ENCODE results near the gene FTO. TPM values are rescaled to one million over a fixed set of nuclear protein-coding genes. Genes with fewer than 3 reads are reported as not detected.

The FTO gene
- total RNA-seq, 1 donor from 2014 or later: 98.6 TPM

- H3K27me3 ChIP-seq (ENCODE audit: low read depth): no peaks in the 10 kb centered on the region
- H3K4me1 ChIP-seq: no peaks in the 10 kb centered on the region
- DNase-seq: no peak
- H3K36me3 ChIP-seq: no peaks in the 10 kb centered on the region
- H3K4me3 ChIP-seq: no peak overlapping the region
- ATAC-seq: no peak
- H3K27ac ChIP-seq: no peak overlapping the region
- intact Hi-C loops (cut with DNase I): no loop called here
- H3K9me3 ChIP-seq: peaks cover 5% of the 10 kb centered on the region
- TF ChIP-seq, protein P1, sequence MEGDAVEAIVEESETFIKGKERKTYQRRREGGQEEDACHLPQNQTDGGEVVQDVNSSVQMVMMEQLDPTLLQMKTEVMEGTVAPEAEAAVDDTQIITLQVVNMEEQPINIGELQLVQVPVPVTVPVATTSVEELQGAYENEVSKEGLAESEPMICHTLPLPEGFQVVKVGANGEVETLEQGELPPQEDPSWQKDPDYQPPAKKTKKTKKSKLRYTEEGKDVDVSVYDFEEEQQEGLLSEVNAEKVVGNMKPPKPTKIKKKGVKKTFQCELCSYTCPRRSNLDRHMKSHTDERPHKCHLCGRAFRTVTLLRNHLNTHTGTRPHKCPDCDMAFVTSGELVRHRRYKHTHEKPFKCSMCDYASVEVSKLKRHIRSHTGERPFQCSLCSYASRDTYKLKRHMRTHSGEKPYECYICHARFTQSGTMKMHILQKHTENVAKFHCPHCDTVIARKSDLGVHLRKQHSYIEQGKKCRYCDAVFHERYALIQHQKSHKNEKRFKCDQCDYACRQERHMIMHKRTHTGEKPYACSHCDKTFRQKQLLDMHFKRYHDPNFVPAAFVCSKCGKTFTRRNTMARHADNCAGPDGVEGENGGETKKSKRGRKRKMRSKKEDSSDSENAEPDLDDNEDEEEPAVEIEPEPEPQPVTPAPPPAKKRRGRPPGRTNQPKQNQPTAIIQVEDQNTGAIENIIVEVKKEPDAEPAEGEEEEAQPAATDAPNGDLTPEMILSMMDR (IDR thresholded peaks at IDR 0.05): no peak
Observed at GRCh38 chr16:54094641-54095040, 390.7 kb downstream of the FTO start.

- Histone ChIP-seq H3K4me3 (no peak overlapping the region), H3K27me3 (ENCODE audit: low read depth) (no peaks in the 10 kb centered on the region), H3K4me1 (no peaks in the 10 kb centered on the region), H3K9me3 (peaks cover 5% of the 10 kb centered on the region), H3K36me3 (no peaks in the 10 kb centered on the region), H3K27ac (no peak overlapping the region)
- no peak for ATAC-seq
- intact Hi-C loops (cut with DNase I): no loop called here
- DNase-seq: no peak
- TF ChIP-seq, protein P1 (IDR thresholded peaks at IDR 0.05): no peak
Observed at GRCh38 chr16:54096607-54097006, 392.7 kb downstream of the FTO start.

GRCh38 chr16:54097774-54098173, 393.8 kb downstream of the FTO start:
- Histone ChIP-seq H3K27ac (no peak overlapping the region), H3K27me3 (ENCODE audit: low read depth) (no peaks in the 10 kb centered on the region), H3K36me3 (no peaks in the 10 kb centered on the region), H3K4me3 (no peak overlapping the region), H3K4me1 (no peaks in the 10 kb centered on the region), H3K9me3 (peaks cover 5% of the 10 kb centered on the region)
- DNase-seq (no peak), ATAC-seq (no peak)
- intact Hi-C loops (cut with DNase I): no loop called here
- TF ChIP-seq, protein P1 (IDR thresholded peaks at IDR 0.05): no peak

DNA sequence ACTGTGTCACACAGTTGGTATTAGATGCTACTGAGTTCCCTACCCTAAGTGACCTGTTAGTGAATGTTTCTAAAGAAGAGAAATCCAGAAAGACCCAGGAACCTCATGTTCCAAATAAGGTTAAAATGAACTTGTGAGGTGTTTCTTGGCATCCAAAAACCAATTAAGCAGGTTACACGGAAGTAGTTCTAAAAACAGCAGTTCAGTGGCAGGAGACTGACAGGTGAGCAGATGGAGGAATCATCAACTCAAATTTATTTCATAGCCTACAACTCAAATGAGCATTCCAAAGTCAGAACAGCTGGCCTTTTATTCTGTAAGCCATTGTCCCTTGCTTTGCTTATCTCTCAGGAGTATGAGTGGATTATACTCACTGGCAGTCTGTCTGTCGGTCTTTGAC, 394.3 kb downstream of the FTO start:
- no peak for DNase-seq
- Histone ChIP-seq H3K27ac (no peak overlapping the region), H3K27me3 (ENCODE audit: low read depth) (no peaks in the 10 kb centered on the region), H3K36me3 (no peaks in the 10 kb centered on the region), H3K4me1 (no peaks in the 10 kb centered on the region), H3K4me3 (no peak overlapping the region), H3K9me3 (peaks cover 5% of the 10 kb centered on the region)
- no peak for ATAC-seq
- TF ChIP-seq, protein P1 (IDR thresholded peaks at IDR 0.05): no peak
- intact Hi-C loops (cut with DNase I): no loop called here

- DNase-seq: no peak
- Histone ChIP-seq H3K9me3 (peaks cover 5% of the 10 kb centered on the region), H3K27ac (no peak overlapping the region), H3K36me3 (no peaks in the 10 kb centered on the region), H3K27me3 (ENCODE audit: low read depth) (no peaks in the 10 kb centered on the region), H3K4me3 (no peak overlapping the region), H3K4me1 (no peaks in the 10 kb centered on the region)
- no peak for ATAC-seq
- intact Hi-C loops (cut with DNase I): no loop called here
- TF ChIP-seq, protein P1 (IDR thresholded peaks at IDR 0.05): no peak
Observed at GRCh38 chr16:54099627-54100026, 395.7 kb downstream of the FTO start.

Data from lower lobe of right lung (tissue), 2 donors.